H1 (cell line): ENCODE data around the gene TCFL5. TPM values are rescaled to one million over a fixed set of nuclear protein-coding genes. Genes with fewer than 3 reads are reported as not detected.

Experiments used
- polyA plus RNA-seq, 7 experiments: library from polyadenylated mRNA; depleted of rRNA in 3 of 7; stranded (reverse) in 5 of 7; unstranded in 2 of 7; fragments of >200 nt in 5 of 7; fragments of 200-250 nt in 2 of 7; gene quantifications; 1 replicate in 5 of 7; 2 replicates in 1 of 7; 4 replicates in 1 of 7; pipeline versions ENCODE4 v1.2.1 to v1.2.3, GENCODE V29; 2011 to 2013; ENCODE audit warnings: missing spikeins in 2 of 7, mixed read lengths in 2 of 7
- total RNA-seq: library from RNA; stranded (reverse); fragmentation: NEBNext Ultra II Directional; extraction: Animal tissue kit (Norgen Biotek cat#: 25700); gene quantifications from 2 replicates; pipeline ENCODE4 v1.2.1, GENCODE V29; 2021
- TF ChIP-seq, protein P1 (sequence below): fragments of 300-600 bp; sonication (generic); IDR thresholded peaks from 2 replicates; pipeline ENCODE4 v1.7.1; 2012; ENCODE audit warnings: low read length, moderate library complexity, mild to moderate bottlenecking, inconsistent platforms; ENCODE audit not compliant: insufficient replicate concordance

TCFL5 gene
- total and polyA plus RNA-seq, 2 of the 8 experiments (the other 6 are each of a cell fraction or from before 2014, with no cell fraction given): 6.2 to 15.0 TPM

DNA sequence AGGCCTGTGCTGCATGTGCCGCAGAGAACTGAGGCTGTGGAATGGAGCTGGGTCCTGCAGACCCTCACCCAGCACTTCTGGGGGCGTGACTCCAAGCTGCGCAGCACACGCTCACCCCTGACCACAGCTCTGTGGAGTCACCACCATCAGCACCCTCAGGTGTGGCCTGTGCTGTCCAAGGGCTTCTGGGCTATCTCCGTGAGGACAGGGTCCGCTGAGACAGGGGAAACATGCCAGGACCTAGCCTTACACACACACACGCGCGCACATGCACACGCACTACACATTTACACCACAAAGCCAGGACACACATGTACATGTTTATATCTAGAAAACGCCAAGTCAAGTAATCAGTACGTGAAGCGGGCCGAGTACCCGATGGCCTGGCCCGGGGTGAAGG, 26.8 kb upstream of the TCFL5 start (continued):
- TF ChIP-seq, protein P1, sequence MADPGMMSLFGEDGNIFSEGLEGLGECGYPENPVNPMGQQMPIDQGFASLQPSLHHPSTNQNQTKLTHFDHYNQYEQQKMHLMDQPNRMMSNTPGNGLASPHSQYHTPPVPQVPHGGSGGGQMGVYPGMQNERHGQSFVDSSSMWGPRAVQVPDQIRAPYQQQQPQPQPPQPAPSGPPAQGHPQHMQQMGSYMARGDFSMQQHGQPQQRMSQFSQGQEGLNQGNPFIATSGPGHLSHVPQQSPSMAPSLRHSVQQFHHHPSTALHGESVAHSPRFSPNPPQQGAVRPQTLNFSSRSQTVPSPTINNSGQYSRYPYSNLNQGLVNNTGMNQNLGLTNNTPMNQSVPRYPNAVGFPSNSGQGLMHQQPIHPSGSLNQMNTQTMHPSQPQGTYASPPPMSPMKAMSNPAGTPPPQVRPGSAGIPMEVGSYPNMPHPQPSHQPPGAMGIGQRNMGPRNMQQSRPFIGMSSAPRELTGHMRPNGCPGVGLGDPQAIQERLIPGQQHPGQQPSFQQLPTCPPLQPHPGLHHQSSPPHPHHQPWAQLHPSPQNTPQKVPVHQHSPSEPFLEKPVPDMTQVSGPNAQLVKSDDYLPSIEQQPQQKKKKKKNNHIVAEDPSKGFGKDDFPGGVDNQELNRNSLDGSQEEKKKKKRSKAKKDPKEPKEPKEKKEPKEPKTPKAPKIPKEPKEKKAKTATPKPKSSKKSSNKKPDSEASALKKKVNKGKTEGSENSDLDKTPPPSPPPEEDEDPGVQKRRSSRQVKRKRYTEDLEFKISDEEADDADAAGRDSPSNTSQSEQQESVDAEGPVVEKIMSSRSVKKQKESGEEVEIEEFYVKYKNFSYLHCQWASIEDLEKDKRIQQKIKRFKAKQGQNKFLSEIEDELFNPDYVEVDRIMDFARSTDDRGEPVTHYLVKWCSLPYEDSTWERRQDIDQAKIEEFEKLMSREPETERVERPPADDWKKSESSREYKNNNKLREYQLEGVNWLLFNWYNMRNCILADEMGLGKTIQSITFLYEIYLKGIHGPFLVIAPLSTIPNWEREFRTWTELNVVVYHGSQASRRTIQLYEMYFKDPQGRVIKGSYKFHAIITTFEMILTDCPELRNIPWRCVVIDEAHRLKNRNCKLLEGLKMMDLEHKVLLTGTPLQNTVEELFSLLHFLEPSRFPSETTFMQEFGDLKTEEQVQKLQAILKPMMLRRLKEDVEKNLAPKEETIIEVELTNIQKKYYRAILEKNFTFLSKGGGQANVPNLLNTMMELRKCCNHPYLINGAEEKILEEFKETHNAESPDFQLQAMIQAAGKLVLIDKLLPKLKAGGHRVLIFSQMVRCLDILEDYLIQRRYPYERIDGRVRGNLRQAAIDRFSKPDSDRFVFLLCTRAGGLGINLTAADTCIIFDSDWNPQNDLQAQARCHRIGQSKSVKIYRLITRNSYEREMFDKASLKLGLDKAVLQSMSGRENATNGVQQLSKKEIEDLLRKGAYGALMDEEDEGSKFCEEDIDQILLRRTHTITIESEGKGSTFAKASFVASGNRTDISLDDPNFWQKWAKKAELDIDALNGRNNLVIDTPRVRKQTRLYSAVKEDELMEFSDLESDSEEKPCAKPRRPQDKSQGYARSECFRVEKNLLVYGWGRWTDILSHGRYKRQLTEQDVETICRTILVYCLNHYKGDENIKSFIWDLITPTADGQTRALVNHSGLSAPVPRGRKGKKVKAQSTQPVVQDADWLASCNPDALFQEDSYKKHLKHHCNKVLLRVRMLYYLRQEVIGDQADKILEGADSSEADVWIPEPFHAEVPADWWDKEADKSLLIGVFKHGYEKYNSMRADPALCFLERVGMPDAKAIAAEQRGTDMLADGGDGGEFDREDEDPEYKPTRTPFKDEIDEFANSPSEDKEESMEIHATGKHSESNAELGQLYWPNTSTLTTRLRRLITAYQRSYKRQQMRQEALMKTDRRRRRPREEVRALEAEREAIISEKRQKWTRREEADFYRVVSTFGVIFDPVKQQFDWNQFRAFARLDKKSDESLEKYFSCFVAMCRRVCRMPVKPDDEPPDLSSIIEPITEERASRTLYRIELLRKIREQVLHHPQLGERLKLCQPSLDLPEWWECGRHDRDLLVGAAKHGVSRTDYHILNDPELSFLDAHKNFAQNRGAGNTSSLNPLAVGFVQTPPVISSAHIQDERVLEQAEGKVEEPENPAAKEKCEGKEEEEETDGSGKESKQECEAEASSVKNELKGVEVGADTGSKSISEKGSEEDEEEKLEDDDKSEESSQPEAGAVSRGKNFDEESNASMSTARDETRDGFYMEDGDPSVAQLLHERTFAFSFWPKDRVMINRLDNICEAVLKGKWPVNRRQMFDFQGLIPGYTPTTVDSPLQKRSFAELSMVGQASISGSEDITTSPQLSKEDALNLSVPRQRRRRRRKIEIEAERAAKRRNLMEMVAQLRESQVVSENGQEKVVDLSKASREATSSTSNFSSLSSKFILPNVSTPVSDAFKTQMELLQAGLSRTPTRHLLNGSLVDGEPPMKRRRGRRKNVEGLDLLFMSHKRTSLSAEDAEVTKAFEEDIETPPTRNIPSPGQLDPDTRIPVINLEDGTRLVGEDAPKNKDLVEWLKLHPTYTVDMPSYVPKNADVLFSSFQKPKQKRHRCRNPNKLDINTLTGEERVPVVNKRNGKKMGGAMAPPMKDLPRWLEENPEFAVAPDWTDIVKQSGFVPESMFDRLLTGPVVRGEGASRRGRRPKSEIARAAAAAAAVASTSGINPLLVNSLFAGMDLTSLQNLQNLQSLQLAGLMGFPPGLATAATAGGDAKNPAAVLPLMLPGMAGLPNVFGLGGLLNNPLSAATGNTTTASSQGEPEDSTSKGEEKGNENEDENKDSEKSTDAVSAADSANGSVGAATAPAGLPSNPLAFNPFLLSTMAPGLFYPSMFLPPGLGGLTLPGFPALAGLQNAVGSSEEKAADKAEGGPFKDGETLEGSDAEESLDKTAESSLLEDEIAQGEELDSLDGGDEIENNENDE: no peak
